Neural crest cell (in vitro differentiated cells): Measurements from ENCODE around the gene PRKCQ. TPM values are rescaled to one million over a fixed set of nuclear protein-coding genes. Genes with fewer than 3 reads are reported as not detected.

Experiments
- DNase-seq: peaks from one replicate; pipeline ENCODE4 v3.0.0; 2021; ENCODE audit warnings: low read depth, mixed read lengths, low spot score
- H3K27ac Mint-ChIP-seq: one replicate; pipeline ENCODE4 v1.8.0; 2021; ENCODE audit warnings: mild to moderate bottlenecking, mixed read lengths; ENCODE audit not compliant: unreplicated experiment
- H3K27me3 Mint-ChIP-seq: 2 replicates; pipeline ENCODE4 v1.8.0; 2021; ENCODE audit warnings: low read depth, mild to moderate bottlenecking, mixed read lengths
- H3K36me3 Mint-ChIP-seq: 2 replicates; pipeline ENCODE4 v1.8.0; 2021; ENCODE audit warnings: low read depth, mild to moderate bottlenecking, mixed read lengths
- H3K4me1 Mint-ChIP-seq: 2 replicates; pipeline ENCODE4 v1.8.0; 2021; ENCODE audit warnings: mixed read lengths
- H3K4me3 Mint-ChIP-seq: one replicate; pipeline ENCODE4 v1.8.0; 2021; ENCODE audit warnings: mild to moderate bottlenecking, mixed read lengths
- H3K9me3 Mint-ChIP-seq: 2 replicates; pipeline ENCODE4 v1.8.0; 2021; ENCODE audit warnings: mixed read lengths
- CTCF ChIP-seq: fragments of 200-600 bp; sonication (generic); conservative IDR thresholded peaks from 2 replicates; pipeline ENCODE4 v1.5.0; 2021; ENCODE audit warnings: antibody characterized with exemption, mild to moderate bottlenecking
- total RNA-seq: library from RNA; stranded (reverse); gene quantifications from 2 replicates; pipeline ENCODE4 v1.2.1, GENCODE V29; 2021

PRKCQ gene
- total RNA-seq, 1 donor from 2014 or later = 3.2 TPM

GRCh38 chr10:6609625-6610024 is 29.5 kb upstream of the PRKCQ start:
- Mint-ChIP-seq H3K36me3 (peaks cover 7% of the 10 kb centered on the region), H3K27me3 (peaks cover 6% of the 10 kb centered on the region), H3K27ac (no peak overlapping the region), H3K9me3 (peaks cover 10% of the 10 kb centered on the region), H3K4me1 (no peaks in the 10 kb centered on the region), H3K4me3 (no peak overlapping the region)
- DNase-seq = no peak
- TF ChIP-seq CTCF = no peak

GRCh38 chr10:6607778-6608177 is 27.7 kb upstream of the PRKCQ start:
- H3K4me1 Mint-ChIP-seq = no peaks in the 10 kb centered on the region
- TF ChIP-seq CTCF = no peak
- no peak for DNase-seq
- H3K9me3 Mint-ChIP-seq = peaks cover 4% of the 10 kb centered on the region
- peaks cover 3% of the 10 kb centered on the region for H3K36me3 Mint-ChIP-seq
- peaks cover 6% of the 10 kb centered on the region for H3K27me3 Mint-ChIP-seq
- no peak overlapping the region for H3K4me3 Mint-ChIP-seq
- no peak overlapping the region for H3K27ac Mint-ChIP-seq

DNA sequence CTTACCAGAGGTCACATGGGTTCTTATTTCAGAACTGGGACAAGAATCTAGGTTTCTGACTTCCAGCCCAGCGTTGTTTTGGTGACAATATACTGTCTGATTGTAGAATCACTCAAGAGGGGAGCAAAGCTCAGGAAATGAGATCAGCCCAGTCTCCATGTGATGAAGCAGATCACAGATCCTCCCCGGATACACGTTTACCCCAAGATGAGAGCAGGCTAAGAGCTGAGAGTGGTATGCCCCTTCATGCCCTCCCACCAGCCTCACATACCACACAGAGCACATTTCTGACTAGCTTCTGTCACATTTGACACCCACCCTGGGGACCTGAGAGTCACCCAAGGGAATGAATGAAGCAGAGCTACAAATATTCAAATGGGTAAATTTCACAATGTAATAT is 27.1 kb upstream of the PRKCQ start:
- Mint-ChIP-seq H3K36me3 (peaks cover 3% of the 10 kb centered on the region), H3K27me3 (peaks cover 6% of the 10 kb centered on the region), H3K27ac (no peak overlapping the region), H3K9me3 (peaks cover 4% of the 10 kb centered on the region), H3K4me1 (no peaks in the 10 kb centered on the region), H3K4me3 (no peak overlapping the region)
- DNase-seq = no peak
- TF ChIP-seq CTCF = no peak

- no peaks in the 10 kb centered on the region for H3K4me1 Mint-ChIP-seq
- no peak overlapping the region for H3K4me3 Mint-ChIP-seq
- DNase-seq = no peak
- H3K27ac Mint-ChIP-seq = no peak overlapping the region
- H3K36me3 Mint-ChIP-seq = peaks cover 3% of the 10 kb centered on the region
- peaks cover 3% of the 10 kb centered on the region for H3K27me3 Mint-ChIP-seq
- H3K9me3 Mint-ChIP-seq = peaks cover 4% of the 10 kb centered on the region
- no peak for TF ChIP-seq CTCF
Observed at GRCh38 chr10:6603142-6604125, 23.4 kb upstream of the PRKCQ start.

DNA sequence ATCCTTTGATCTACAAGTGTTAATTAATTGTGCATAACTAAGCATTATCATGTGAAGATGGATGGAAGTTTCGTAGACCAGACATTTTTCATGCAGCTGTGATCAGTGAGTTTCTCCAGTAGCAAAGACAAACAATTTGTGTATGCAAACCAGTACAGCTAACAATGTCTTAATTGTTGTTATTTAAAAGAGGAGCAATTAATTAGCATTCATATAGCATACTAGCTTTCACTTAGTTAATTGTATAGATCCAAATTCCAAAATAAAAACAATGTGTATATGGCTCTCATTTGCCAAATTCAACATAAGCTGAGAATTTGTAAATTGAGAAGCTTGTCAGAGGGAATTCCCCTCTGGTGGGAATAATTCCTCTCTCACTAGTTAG is 22.6 kb upstream of the PRKCQ start:
- Mint-ChIP-seq H3K4me3 (no peak overlapping the region), H3K36me3 (no peaks in the 10 kb centered on the region), H3K27me3 (peaks cover 3% of the 10 kb centered on the region), H3K9me3 (no peaks in the 10 kb centered on the region), H3K27ac (no peak overlapping the region), H3K4me1 (no peaks in the 10 kb centered on the region)
- TF ChIP-seq CTCF = no peak
- no peak for DNase-seq
